ENCODE data around the gene RHOH.

GRCh38 chr4:40269133-40269532 is 72.3 kb downstream of the RHOH start:
- TF ChIP-seq POLR2A (IDR thresholded peaks at IDR 0.05), result no peak
- TF ChIP-seq CTCF (IDR thresholded peaks at IDR 0.05), result no peak
- TF ChIP-seq POLR2AphosphoS5 (IDR thresholded peaks at IDR 0.05), result no peak
